Psoas muscle (tissue), 8 donors: Measurements from ENCODE around the gene MYO1D. TPM values are rescaled to one million over a fixed set of nuclear protein-coding genes. Genes with fewer than 3 reads are reported as not detected.

Source experiments
- ATAC-seq, 4 donors: fragments of 200-7000 bp; cut with Tn5 transposase; one replicate each; pipeline ENCODE4 v1.9.1; 2020; ENCODE audit warnings: moderate library complexity in 3 of 4, mild to moderate bottlenecking in 2 of 4
- DNase-seq, 2 donors: peaks; one replicate each; pipeline ENCODE4 v3.0.0-alpha.2; 2020
- H3K27ac ChIP-seq: fragments of 200-600 bp; one replicate; pipeline ENCODE4 v1.8.0; 2022
- H3K27me3 ChIP-seq, 3 donors: fragments of 200-600 bp in 1 of 3; one replicate each; pipeline versions ENCODE4 v1.6.1 to v1.8.0; 2013 to 2022; ENCODE audit warnings: low read length in 2 of 3, mild to moderate bottlenecking in 2 of 3, moderate library complexity in 1 of 3; ENCODE audit not compliant: insufficient read depth in 3 of 3
- H3K36me3 ChIP-seq, 2 donors: fragments of 200-600 bp in 1 of 2; one replicate each; pipeline versions ENCODE4 v1.6.1 to v1.8.0; 2013 to 2022; ENCODE audit warnings: low read depth in 1 of 2, mild to moderate bottlenecking in 1 of 2, moderate library complexity in 1 of 2; ENCODE audit not compliant: insufficient read depth in 1 of 2
- H3K4me1 ChIP-seq: fragments of 200-600 bp; one replicate; pipeline ENCODE4 v1.8.0; 2022
- H3K4me3 ChIP-seq: fragments of 200-600 bp; one replicate; pipeline ENCODE4 v1.8.0; 2022; ENCODE audit warnings: mild to moderate bottlenecking
- H3K9me3 ChIP-seq: fragments of 200-600 bp; one replicate; pipeline ENCODE4 v1.8.0; 2022
- WGBS, 3 donors: extraction: QIAGEN DNeasy Blood & Tissue Kit; methylation state at CpG; one replicate each; pipeline versions ENCODE4 v1.1.6 to v1.1.7; 2013; 5-methylcytosine and 5-hydroxymethylcytosine counted together
- intact Hi-C, 2 donors: fragments of 100-400 bp; cut with DNase I; formaldehyde crosslinking; loops; one replicate each; pipeline versions ENCODE4 v1.11.0 to v1.14.2; 2022
- polyA plus RNA-seq, 3 donors: library from polyadenylated mRNA; stranded (reverse); fragments of 200-250 nt; gene quantifications; one replicate each; pipeline ENCODE4 v1.2.3, GENCODE V29; 2013
- total RNA-seq, 4 donors: library from RNA; stranded (reverse); fragmentation: NEBNext Ultra II Directional in 2 of 4; extraction: Animal tissue kit (Norgen Biotek cat#: 25700) in 2 of 4; gene quantifications; one replicate each; pipeline versions ENCODE4 v1.2.1 to v1.2.4, GENCODE V29; 2021 to 2023
- TF ChIP-seq, protein P1 (sequence below): fragments of 200-600 bp; IDR thresholded peaks from one replicate; pipeline ENCODE4 v1.8.0; 2022; ENCODE audit warnings: antibody characterized with exemption
- donor health status: healthy with polysubstance abuse.
- donor health status: DM: no; HTN: no; CAD: no; lungs with moderate emphysema.
- donor health status: Bipolar disorder and iron deficiency.
- donor health status: healthy.
- donor health status: DM: yes; HTN: yes; CAD: no.
- donor health status: DM: no; HTN: no; CAD: no.
- donor health status: DM: no; HTN: no; CAD: no.
- donor health status: DM: yes; HTN: yes; CAD: no.

Gene MYO1D
- total and polyA plus RNA-seq, 7 donors, result 1.8 to 5.9 (median 4.1) TPM

- Histone ChIP-seq H3K27ac (peak overlapping the region; percentile 65), H3K4me1 (peaks cover 26% of the 10 kb centered on the region), H3K4me3 (no peak overlapping the region), H3K27me3 (no peaks in the 10 kb centered on the region), H3K9me3 (no peaks in the 10 kb centered on the region), H3K36me3 (peaks cover 13 to 44% of the 10 kb centered on the region in 2 donors)
- TF ChIP-seq, protein P1, sequence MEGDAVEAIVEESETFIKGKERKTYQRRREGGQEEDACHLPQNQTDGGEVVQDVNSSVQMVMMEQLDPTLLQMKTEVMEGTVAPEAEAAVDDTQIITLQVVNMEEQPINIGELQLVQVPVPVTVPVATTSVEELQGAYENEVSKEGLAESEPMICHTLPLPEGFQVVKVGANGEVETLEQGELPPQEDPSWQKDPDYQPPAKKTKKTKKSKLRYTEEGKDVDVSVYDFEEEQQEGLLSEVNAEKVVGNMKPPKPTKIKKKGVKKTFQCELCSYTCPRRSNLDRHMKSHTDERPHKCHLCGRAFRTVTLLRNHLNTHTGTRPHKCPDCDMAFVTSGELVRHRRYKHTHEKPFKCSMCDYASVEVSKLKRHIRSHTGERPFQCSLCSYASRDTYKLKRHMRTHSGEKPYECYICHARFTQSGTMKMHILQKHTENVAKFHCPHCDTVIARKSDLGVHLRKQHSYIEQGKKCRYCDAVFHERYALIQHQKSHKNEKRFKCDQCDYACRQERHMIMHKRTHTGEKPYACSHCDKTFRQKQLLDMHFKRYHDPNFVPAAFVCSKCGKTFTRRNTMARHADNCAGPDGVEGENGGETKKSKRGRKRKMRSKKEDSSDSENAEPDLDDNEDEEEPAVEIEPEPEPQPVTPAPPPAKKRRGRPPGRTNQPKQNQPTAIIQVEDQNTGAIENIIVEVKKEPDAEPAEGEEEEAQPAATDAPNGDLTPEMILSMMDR, result no peak
- 72 to 86% (median 77%) methylated on average over 4 of the region's 4 CpGs for WGBS, 3 donors
- peak in 1 of 4 donors; percentile 1 for ATAC-seq
- intact Hi-C loops, result loop anchor here in 1 of 2 donors (10.0 kb wide), 1 partner anchor 271 kb away; no protein-coding TSS in a partner anchor
- no peak for DNase-seq
Measured at GRCh38 chr17:32484041-32484461, 392.9 kb downstream of the MYO1D start.

DNA sequence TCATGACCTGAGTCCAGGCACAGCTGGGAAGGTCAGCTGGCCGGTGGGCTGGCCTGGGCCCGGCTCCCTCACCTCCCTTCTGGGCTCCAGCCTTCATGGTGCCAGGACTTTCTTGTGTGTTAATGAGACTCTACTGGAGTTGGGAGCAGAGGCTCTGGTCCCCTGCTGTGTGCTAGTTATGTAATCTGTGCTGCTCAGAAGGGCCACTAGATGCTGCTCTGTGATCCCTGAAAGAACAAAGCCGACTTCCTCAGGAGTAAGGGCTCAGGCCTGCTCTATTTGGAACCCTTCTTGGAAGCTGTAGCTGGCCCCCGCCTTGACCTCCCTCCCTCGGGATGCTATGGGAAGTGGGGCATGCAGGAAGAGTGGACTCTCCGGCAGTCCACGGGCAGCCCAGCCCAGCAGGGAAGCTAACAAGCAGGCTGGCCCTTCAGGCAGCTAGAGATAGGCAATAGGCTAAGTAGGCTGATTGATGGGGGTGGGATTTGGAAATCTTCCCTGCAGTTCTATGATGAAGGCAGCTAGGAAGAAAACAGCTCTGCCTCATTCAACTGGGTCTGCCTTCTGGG lies 393.4 kb downstream of the MYO1D start:
- TF ChIP-seq, protein P1, result peak; percentile 42
- H3K36me3 ChIP-seq, result peaks cover 13 to 49% of the 10 kb centered on the region in 2 donors
- WGBS, 3 donors, result 13 to 15% (median 14%) methylated on average over 7 of the region's 7 CpGs
- ATAC-seq (peak; percentile 21 to 28 (median 24)), DNase-seq (peak; percentile 77 to 89)
- H3K4me1 ChIP-seq, result peaks cover 29% of the 10 kb centered on the region
- H3K27me3 ChIP-seq, result no peaks in the 10 kb centered on the region
- no peak overlapping the region for H3K4me3 ChIP-seq
- peak overlapping the region; percentile 65 for H3K27ac ChIP-seq
- intact Hi-C loops, result loop anchor here in 1 of 2 donors (10.0 kb wide), 1 partner anchor 271 kb away; no protein-coding TSS in a partner anchor
- H3K9me3 ChIP-seq, result no peaks in the 10 kb centered on the region

- Histone ChIP-seq H3K4me1 (peaks cover 27% of the 10 kb centered on the region), H3K9me3 (no peaks in the 10 kb centered on the region), H3K27me3 (no peaks in the 10 kb centered on the region), H3K4me3 (no peak overlapping the region), H3K27ac (peak overlapping the region; percentile 65), H3K36me3 (peaks cover 16 to 57% of the 10 kb centered on the region in 2 donors)
- DNase-seq (no peak), ATAC-seq (no peak)
- TF ChIP-seq, protein P1, result no peak
- WGBS, 3 donors, result 65 to 70% (median 65%) methylated on average over 11 of the region's 11 CpGs
- intact Hi-C loops, result loop anchor here in 1 of 2 donors (10.0 kb wide), 1 partner anchor 272 kb away; no protein-coding TSS in a partner anchor
Measured at GRCh38 chr17:32482568-32483320, 394.2 kb downstream of the MYO1D start.

- H3K4me3 ChIP-seq, result no peak overlapping the region
- no peak overlapping the region for H3K27ac ChIP-seq
- H3K27me3 ChIP-seq, result no peaks in the 10 kb centered on the region
- WGBS, 3 donors, result 78 to 82% (median 80%) methylated on average over 8 of the region's 8 CpGs
- peaks cover 18 to 72% of the 10 kb centered on the region in 2 donors for H3K36me3 ChIP-seq
- no peak for ATAC-seq
- DNase-seq, result no peak
- peaks cover 23% of the 10 kb centered on the region for H3K4me1 ChIP-seq
- intact Hi-C loops, result loop anchor here in 1 of 2 donors (10.0 kb wide), 1 partner anchor 274 kb away; no protein-coding TSS in a partner anchor
- TF ChIP-seq, protein P1, result no peak
- no peaks in the 10 kb centered on the region for H3K9me3 ChIP-seq
Measured at GRCh38 chr17:32481193-32481592, 395.7 kb downstream of the MYO1D start.
